CD4-positive, alpha-beta T cell treated with Interleukin-1 beta for 1 hour (primary cell): Measurements from ENCODE around the gene CNOT11.
"Not testable (repeated sequence)": the region's sequence is repeated elsewhere in the genome, so short reads cannot be mapped to it uniquely, and the experiment has no call there.

Experiments used
- DNase-seq, 2 donors: peaks; one replicate each; pipeline ENCODE4 v3.0.0-alpha.2; 2020 to 2022

The CNOT11 gene

GRCh38 chr2:101252408-101253012 lies at the start of gene CNOT11:
TSS of gene CNOT11 (plus strand) at chr2:101252886. CDS start at chr2:101252965, 79 bp downstream.
- peak; percentile 99 for DNase-seq

- DNase-seq = no peak
Measured at GRCh38 chr2:101204400-101205115, 48.1 kb upstream of the CNOT11 start.

GRCh38 chr2:101205521-101206479 lies 46.9 kb upstream of the CNOT11 start:
- DNase-seq = peak; percentile 57 to 62

GRCh38 chr2:101208830-101209229 lies 43.9 kb upstream of the CNOT11 start:
- no peak for DNase-seq

- peak in 1 of 2 donors; percentile 23 for DNase-seq
Measured at GRCh38 chr2:101219246-101219645, 33.4 kb upstream of the CNOT11 start.

- DNase-seq = not testable (repeated sequence)
Measured at GRCh38 chr2:101220091-101220490, 32.6 kb upstream of the CNOT11 start.

GRCh38 chr2:101223814-101224231 lies 28.9 kb upstream of the CNOT11 start:
- DNase-seq = peak; percentile 60 to 66

- DNase-seq = no peak
Measured at GRCh38 chr2:101230541-101231001, 22.1 kb upstream of the CNOT11 start.

- no peak for DNase-seq
Measured at GRCh38 chr2:101231240-101231639, 21.4 kb upstream of the CNOT11 start.

- DNase-seq = no peak
Measured at GRCh38 chr2:101231937-101232730, 20.6 kb upstream of the CNOT11 start.

GRCh38 chr2:101232770-101233169 lies 19.9 kb upstream of the CNOT11 start:
- no peak for DNase-seq

- no peak for DNase-seq
Measured at GRCh38 chr2:101234169-101234938, 18.3 kb upstream of the CNOT11 start.

GRCh38 chr2:101235956-101236355 lies 16.7 kb upstream of the CNOT11 start:
- DNase-seq = not testable (repeated sequence)

- not testable (repeated sequence) for DNase-seq
Measured at GRCh38 chr2:101237944-101238343, 14.7 kb upstream of the CNOT11 start.

GRCh38 chr2:101238930-101239759 lies 13.5 kb upstream of the CNOT11 start:
- no peak for DNase-seq

- not testable (repeated sequence) for DNase-seq
Measured at GRCh38 chr2:101239760-101240118, 12.9 kb upstream of the CNOT11 start.

- peak in 1 of 2 donors; percentile 41 for DNase-seq
Measured at GRCh38 chr2:101240694-101241093, 12.0 kb upstream of the CNOT11 start.

GRCh38 chr2:101241158-101241557 lies 11.5 kb upstream of the CNOT11 start:
- no peak for DNase-seq

GRCh38 chr2:101244373-101244772 lies 8.3 kb upstream of the CNOT11 start:
- not testable (repeated sequence) for DNase-seq

GRCh38 chr2:101244899-101245298 lies 7.8 kb upstream of the CNOT11 start:
- DNase-seq = not testable (repeated sequence)

- not testable (repeated sequence) for DNase-seq
Measured at GRCh38 chr2:101245468-101245867, 7.2 kb upstream of the CNOT11 start.
